Liver (tissue), 9 donors: Measurements from ENCODE around the gene LGALSL. TPM values are rescaled to one million over a fixed set of nuclear protein-coding genes. Genes with fewer than 3 reads are reported as not detected.

Source experiments
- DNase-seq: peaks from one replicate; pipeline ENCODE4 v3.0.0-alpha.2; 2017; ENCODE audit warnings: low spot score
- H3K27ac ChIP-seq, 2 donors: one replicate each; pipeline ENCODE4 v1.7.0; 2013; ENCODE audit warnings: inconsistent platforms in 2 of 2, low read length in 2 of 2, control low read depth in 1 of 2, low read depth in 1 of 2, mild to moderate bottlenecking in 1 of 2
- H3K27me3 ChIP-seq, 4 donors: one replicate each; pipeline versions ENCODE4 v1.6.1 to v1.7.0; 2013; ENCODE audit warnings: low read length in 3 of 4, inconsistent platforms in 1 of 4, mild to moderate bottlenecking in 1 of 4, moderate library complexity in 1 of 4; ENCODE audit not compliant: control insufficient read depth in 4 of 4, insufficient read depth in 4 of 4
- H3K36me3 ChIP-seq, 4 donors: one replicate each; pipeline versions ENCODE4 v1.6.1 to v1.7.0; 2013; ENCODE audit warnings: low read length in 3 of 4, mild to moderate bottlenecking in 3 of 4, low read depth in 1 of 4, moderate library complexity in 1 of 4; ENCODE audit not compliant: control insufficient read depth in 4 of 4, insufficient read depth in 3 of 4
- H3K4me1 ChIP-seq, 4 donors: one replicate each; pipeline versions ENCODE4 v1.6.1 to v1.7.0; 2013; ENCODE audit warnings: low read length in 3 of 4, mild to moderate bottlenecking in 3 of 4, moderate library complexity in 1 of 4; ENCODE audit not compliant: control insufficient read depth in 4 of 4, insufficient read depth in 4 of 4
- H3K4me3 ChIP-seq, 3 donors: one replicate each; pipeline versions ENCODE4 v1.6.1 to v1.7.0; 2013; ENCODE audit warnings: low read length in 3 of 3, control low read depth in 1 of 3, low read depth in 1 of 3, mild to moderate bottlenecking in 1 of 3
- H3K9ac ChIP-seq, 2 donors: one replicate each; pipeline ENCODE4 v1.7.0; 2013; ENCODE audit warnings: low read length in 2 of 2, mild to moderate bottlenecking in 2 of 2, moderate library complexity in 2 of 2, control low read depth in 1 of 2, low read depth in 1 of 2
- H3K9me3 ChIP-seq, 4 donors: one replicate each; pipeline versions ENCODE4 v1.6.1 to v1.7.0; 2013; ENCODE audit warnings: low read length in 3 of 4; ENCODE audit not compliant: control insufficient read depth in 4 of 4
- ATF3 ChIP-seq: IDR thresholded peaks from 2 replicates; pipeline ENCODE4 v1.6.1; 2016; ENCODE audit warnings: antibody characterized with exemption
- CTCF ChIP-seq: fragments of 150-350 bp; IDR thresholded peaks from 2 replicates; pipeline ENCODE4 v1.5.1; 2017; ENCODE audit warnings: improper control_type of control experiment, low read depth, low read length; ENCODE audit not compliant: missing input control
- EGR1 ChIP-seq, 2 donors: IDR thresholded peaks; 2 replicates each; pipeline ENCODE4 v1.6.1; 2016 to 2018; ENCODE audit warnings: antibody characterized with exemption in 2 of 2, low read depth in 2 of 2
- FOXA1 ChIP-seq: IDR thresholded peaks from 2 replicates; pipeline ENCODE4 v1.6.1; 2016; ENCODE audit warnings: antibody characterized with exemption
- FOXA2 ChIP-seq: IDR thresholded peaks from 2 replicates; pipeline ENCODE4 v1.6.1; 2016; ENCODE audit warnings: antibody characterized with exemption
- GABPA ChIP-seq, 2 donors: IDR thresholded peaks in 1 of 2; conservative IDR thresholded peaks in 1 of 2; 2 replicates each; pipeline ENCODE4 v1.6.1; 2016; ENCODE audit warnings: antibody characterized with exemption in 2 of 2, mild to moderate bottlenecking in 1 of 2, moderate library complexity in 1 of 2
- HNF4G ChIP-seq: IDR thresholded peaks from 2 replicates; pipeline ENCODE4 v1.6.1; 2016; ENCODE audit warnings: antibody characterized with exemption
- JUND ChIP-seq, 2 donors: IDR thresholded peaks; 2 replicates each; pipeline ENCODE4 v1.6.1; 2016; ENCODE audit warnings: antibody characterized with exemption in 2 of 2
- MAX ChIP-seq: IDR thresholded peaks from 2 replicates; pipeline ENCODE4 v1.6.1; 2016; ENCODE audit warnings: antibody characterized with exemption
- NR2F2 ChIP-seq: IDR thresholded peaks from 2 replicates; pipeline ENCODE4 v1.6.1; 2016; ENCODE audit warnings: antibody characterized with exemption
- RAD21 ChIP-seq, 2 donors: IDR thresholded peaks; 2 replicates each; pipeline ENCODE4 v1.6.1; 2016; ENCODE audit warnings: antibody characterized with exemption in 2 of 2, mild to moderate bottlenecking in 2 of 2
- REST ChIP-seq: IDR thresholded peaks from 2 replicates; pipeline ENCODE4 v1.6.1; 2016; ENCODE audit warnings: antibody characterized with exemption, mild to moderate bottlenecking
- RXRA ChIP-seq, 2 donors: IDR thresholded peaks; 2 replicates each; pipeline ENCODE4 v1.6.1; 2017 to 2018; ENCODE audit warnings: antibody characterized with exemption in 2 of 2, mild to moderate bottlenecking in 1 of 2
- SP1 ChIP-seq: IDR thresholded peaks from 2 replicates; pipeline ENCODE4 v1.6.1; 2018; ENCODE audit warnings: antibody characterized with exemption, mild to moderate bottlenecking
- TAF1 ChIP-seq: conservative IDR thresholded peaks from 2 replicates; pipeline ENCODE4 v1.6.1; 2016; ENCODE audit warnings: antibody characterized with exemption, mild to moderate bottlenecking
- YY1 ChIP-seq: IDR thresholded peaks from 2 replicates; pipeline ENCODE4 v1.6.1; 2016; ENCODE audit warnings: antibody characterized with exemption, mild to moderate bottlenecking
- ZBTB33 ChIP-seq: IDR thresholded peaks from 2 replicates; pipeline ENCODE4 v1.6.1; 2016; ENCODE audit warnings: antibody characterized with exemption
- WGBS: extraction: QIAGEN DNeasy Blood & Tissue Kit; methylation state at CpG from one replicate; pipeline ENCODE4 v1.1.7; 2013; 5-methylcytosine and 5-hydroxymethylcytosine counted together
- polyA plus RNA-seq, 2 donors: library from polyadenylated mRNA; stranded (reverse) in 1 of 2; unstranded in 1 of 2; fragments of 200-250 nt in 1 of 2; fragments of >200 nt in 1 of 2; fragmentation: Nextera tagmentation in 1 of 2; extraction: Ambion mirVana in 1 of 2; gene quantifications; one replicate each; pipeline versions ENCODE4 v1.2.1 to v1.2.3, GENCODE V29; 2013 to 2015
- total RNA-seq, 2 donors: library from RNA; depleted of rRNA; stranded (reverse); fragments of >200 nt; gene quantifications; one replicate each; pipeline ENCODE4 v1.2.3, GENCODE V29; 2014
- donor health status: healthy.
- donor health status: healthy.
- donor health status: healthy.
- donor health status: healthy.
- donor health status: healthy.

LGALSL gene
- total and polyA plus RNA-seq, 4 donors: 2.4 to 8.7 (median 3.8) TPM

GRCh38 chr2:64422466-64422865, 31.5 kb upstream of the LGALSL start:
- H3K9ac ChIP-seq: no peak overlapping the region
- WGBS: 91% methylated on average over 1 of the region's 1 CpG

GRCh38 chr2:64423303-64423702, 30.7 kb upstream of the LGALSL start:
- DNase-seq: no peak
- Histone ChIP-seq H3K36me3 (no peaks in the 10 kb centered on the region), H3K4me1 (peaks cover 0 to 5% (median 1%) of the 10 kb centered on the region in 4 donors), H3K9me3 (no peaks in the 10 kb centered on the region), H3K4me3 (no peak overlapping the region), H3K27me3 (no peaks in the 10 kb centered on the region), H3K27ac (no peak overlapping the region), H3K9ac (no peak overlapping the region)
- TF ChIP-seq EGR1 (IDR thresholded peaks at IDR 0.05; ENCODE audit: low read depth in 2 of 2) (no peak), NR2F2 (no peak), HNF4G (no peak), YY1 (no peak), FOXA1 (no peak), FOXA2 (no peak), RAD21 (IDR thresholded peaks at IDR 0.05) (no peak), ATF3 (no peak), GABPA (IDR thresholded peaks at IDR 0.05 in 1 of 2, conservative IDR thresholded peaks at IDR 0.05 in 1 of 2) (no peak), MAX (no peak), JUND (IDR thresholded peaks at IDR 0.05) (no peak), RXRA (IDR thresholded peaks at IDR 0.05) (no peak), ZBTB33 (no peak), TAF1 (no peak)

More at GRCh38 chr2:64422466-64422865, 31.5 kb upstream of the LGALSL start:
- TF ChIP-seq CTCF (no peak), GABPA (IDR thresholded peaks at IDR 0.05 in 1 of 2, conservative IDR thresholded peaks at IDR 0.05 in 1 of 2) (no peak), SP1 (no peak), JUND (IDR thresholded peaks at IDR 0.05) (no peak), RAD21 (IDR thresholded peaks at IDR 0.05) (no peak), YY1 (no peak), REST (no peak)
- H3K27ac ChIP-seq: no peak overlapping the region
- no peak overlapping the region for H3K4me3 ChIP-seq
- peaks cover 0 to 5% (median 1%) of the 10 kb centered on the region in 4 donors for H3K4me1 ChIP-seq
- no peak for DNase-seq
- H3K36me3 ChIP-seq: no peaks in the 10 kb centered on the region
- no peaks in the 10 kb centered on the region for H3K9me3 ChIP-seq
- H3K27me3 ChIP-seq: no peaks in the 10 kb centered on the region
